Activated CD8-positive, alpha-beta memory T cell treated with anti-CD3 and anti-CD28 coated beads for 36 hours (primary cell): Measurements from ENCODE around the gene ZBTB7B. TPM values are rescaled to one million over a fixed set of nuclear protein-coding genes. Genes with fewer than 3 reads are reported as not detected.

Experiments
- CTCF ChIA-PET: fragments of 350-600 bp; sonication (Branson Sonifier 250); formaldehyde crosslinking; loops from one replicate; lab custom pipeline; 2021; ENCODE audit warnings: antibody characterized with exemption; lab: Charles Lee
- POLR2A ChIA-PET: fragments of 350-600 bp; sonication (Branson Sonifier 250); formaldehyde crosslinking; loops from one replicate; lab custom pipeline; 2021; ENCODE audit warnings: antibody characterized with exemption; lab: Charles Lee
- total RNA-seq, 2 experiments: library from RNA; stranded (reverse); gene quantifications; one replicate each; pipeline ENCODE4 v1.2.3, GENCODE V29; 2021

ZBTB7B gene
- total RNA-seq, 2 experiments from 2014 or later = 33.4 to 34.3 TPM

DNA sequence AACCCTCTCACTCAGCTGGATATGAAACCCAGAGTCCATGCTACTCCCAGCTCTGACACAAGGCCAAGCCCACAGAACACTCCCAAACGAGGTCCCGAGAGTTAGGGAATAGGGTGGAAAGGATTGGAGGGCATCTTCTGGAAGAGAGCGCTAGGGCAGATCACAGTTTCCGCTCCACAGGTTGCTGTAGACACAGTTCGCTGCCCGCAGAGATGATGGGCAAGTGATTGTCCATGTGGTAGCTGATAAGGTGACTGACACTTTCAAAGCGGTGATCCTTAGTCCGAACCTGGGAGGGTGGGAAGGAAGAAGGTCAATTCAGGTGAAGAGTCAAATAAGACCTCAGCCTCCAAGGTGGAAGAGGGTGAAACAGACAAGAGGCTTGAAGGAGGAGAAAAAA, 39.0 kb upstream of the ZBTB7B start:
- ChIA-PET CTCF (interaction anchor here (1.8 kb wide), 1 partner anchor 35 kb away, joined by 8 read pairs; no protein-coding TSS in a partner anchor), POLR2A (no interaction called here)

DNA sequence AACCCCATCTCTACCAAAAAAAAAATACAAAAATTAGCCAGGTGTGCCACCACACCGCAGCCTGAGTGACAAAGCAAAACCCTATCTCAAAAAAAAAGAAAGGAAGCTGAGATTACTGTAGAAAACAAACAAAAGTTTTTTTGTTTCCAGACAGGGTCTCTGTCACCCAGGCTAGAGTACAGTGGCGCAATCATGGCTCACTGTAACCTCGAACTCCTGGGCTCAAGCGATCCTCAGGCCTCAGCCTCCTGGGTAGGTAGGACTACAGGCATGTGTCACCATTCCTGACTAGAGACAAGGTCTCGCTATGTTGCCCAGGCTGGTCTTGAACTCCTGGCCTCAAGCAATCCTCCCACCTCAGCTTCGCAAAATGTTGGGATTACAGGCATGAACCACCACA, 38.2 kb upstream of the ZBTB7B start:
- ChIA-PET POLR2A (interaction anchor here (0.6 kb wide), 1 partner anchor 32 kb away, joined by 3 read pairs; no protein-coding TSS in a partner anchor), CTCF (interaction anchor here (0.7 to 1.8 kb wide), 3 partner anchors 12 to 80 kb away, joined by 3 to 8 read pairs (median 3); no protein-coding TSS in a partner anchor)

DNA sequence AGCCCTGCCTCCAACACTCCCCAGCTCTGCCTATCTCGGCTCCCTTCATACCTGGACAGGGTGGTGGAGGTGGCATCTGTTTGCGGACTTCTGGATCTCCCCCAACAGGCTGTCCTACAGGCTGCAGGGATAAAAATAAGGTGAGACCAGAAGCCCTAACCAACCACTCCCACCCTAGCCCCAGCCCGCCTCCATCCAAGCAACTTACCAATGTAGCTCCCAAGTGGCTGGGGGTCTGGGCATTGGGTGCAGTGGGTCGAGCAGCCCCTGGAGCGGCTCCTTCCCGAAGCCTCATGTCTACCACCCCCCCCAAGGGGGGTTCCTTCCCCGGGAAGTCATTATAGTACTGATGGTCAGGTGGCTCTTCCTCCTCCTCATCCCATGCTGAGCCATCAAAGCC, 36.5 kb upstream of the ZBTB7B start:
- CTCF ChIA-PET = interaction anchor here (0.6 to 1.4 kb wide), 2 partner anchors 10 to 33 kb away, joined by 3 to 4 read pairs; partner anchors contain the start of gene PBXIP1
- POLR2A ChIA-PET = interaction anchor here (0.6 kb wide), 1 partner anchor 340 kb away, joined by 3 read pairs; no protein-coding TSS in a partner anchor

DNA sequence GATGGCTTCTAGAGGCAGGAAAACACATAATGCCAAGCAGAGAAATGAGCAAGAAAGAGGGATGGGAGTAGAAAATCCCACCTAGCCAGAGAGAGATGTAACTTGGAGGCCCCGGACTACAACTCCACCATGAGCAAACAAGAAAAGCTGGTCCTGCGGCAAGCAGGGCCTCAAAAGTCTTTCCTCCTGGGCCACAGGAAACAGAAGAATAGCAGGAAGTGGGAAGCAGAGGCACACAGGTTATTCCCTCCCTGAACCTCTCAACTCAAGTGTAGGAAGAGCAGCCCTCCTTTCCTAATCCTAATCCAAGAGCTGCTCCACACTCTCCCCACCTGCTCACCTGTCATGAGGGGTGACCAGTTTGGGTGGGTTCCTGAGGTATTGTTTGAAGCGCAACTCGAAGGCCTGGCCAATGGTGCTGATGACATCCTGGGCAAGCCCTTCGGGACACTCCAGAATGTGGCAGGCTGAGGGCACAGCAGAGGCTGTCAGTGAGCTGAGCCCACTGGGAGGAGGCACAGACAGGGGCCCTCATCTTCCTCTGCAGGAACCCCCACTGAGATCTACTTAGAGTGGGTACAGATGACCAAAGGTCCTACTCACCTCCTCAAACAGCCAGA, 35.2 kb upstream of the ZBTB7B start:
- POLR2A ChIA-PET = no interaction called here
- CTCF ChIA-PET = interaction anchor here (1.4 kb wide), 1 partner anchor 31 kb away, joined by 4 read pairs; no protein-coding TSS in a partner anchor

DNA sequence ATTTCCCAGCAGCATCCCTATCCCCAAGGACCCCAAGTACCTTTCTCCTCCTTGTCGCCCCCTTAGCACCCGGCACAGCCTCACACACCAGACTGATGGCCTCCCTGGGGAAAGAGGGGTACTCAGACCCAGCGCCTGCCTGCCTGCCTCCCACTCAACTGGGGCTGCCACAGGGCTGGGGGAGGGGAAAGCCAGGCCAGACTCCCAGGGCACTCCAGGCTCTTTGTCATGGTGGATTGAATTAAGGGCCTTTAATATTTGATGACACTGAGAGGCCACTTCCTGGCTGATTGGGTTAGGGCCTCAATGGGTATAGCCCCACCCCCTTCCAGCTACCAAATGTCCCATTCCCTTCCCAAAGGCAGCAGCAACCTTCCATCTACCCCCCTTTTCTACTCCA, 33.9 kb upstream of the ZBTB7B start:
- ChIA-PET POLR2A (no interaction called here), CTCF (interaction anchor here (1.0 to 2.0 kb wide), 2 partner anchors 15 to 17 kb away, joined by 4 to 5 read pairs; partner anchors contain the start of gene FLAD1)

DNA sequence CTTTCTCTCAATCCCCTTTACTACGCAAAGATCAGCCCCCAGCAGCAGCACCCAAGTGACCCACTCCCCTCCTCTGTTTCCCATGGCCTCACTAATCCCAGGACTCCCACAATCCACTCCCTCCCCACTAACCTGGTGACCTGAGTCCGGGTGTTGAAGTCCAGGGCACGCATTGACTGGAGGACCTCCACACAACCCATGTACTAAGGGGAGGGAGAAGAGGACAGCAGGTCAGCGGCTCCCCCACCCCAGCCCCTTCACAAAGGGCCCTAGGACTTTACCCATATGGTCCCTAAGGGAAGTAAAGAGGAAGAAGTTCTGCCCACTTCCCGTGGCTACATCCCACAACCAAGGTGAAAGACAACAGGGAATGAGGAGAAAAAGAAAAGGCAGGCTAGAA, 33.4 kb upstream of the ZBTB7B start:
- ChIA-PET CTCF (interaction anchor here (1.0 to 2.0 kb wide), 2 partner anchors 14 to 18 kb away, joined by 4 to 5 read pairs; partner anchors contain the start of gene FLAD1), POLR2A (interaction anchor here (0.9 kb wide), 1 partner anchor 8 kb away, joined by 4 read pairs; no protein-coding TSS in a partner anchor)

DNA sequence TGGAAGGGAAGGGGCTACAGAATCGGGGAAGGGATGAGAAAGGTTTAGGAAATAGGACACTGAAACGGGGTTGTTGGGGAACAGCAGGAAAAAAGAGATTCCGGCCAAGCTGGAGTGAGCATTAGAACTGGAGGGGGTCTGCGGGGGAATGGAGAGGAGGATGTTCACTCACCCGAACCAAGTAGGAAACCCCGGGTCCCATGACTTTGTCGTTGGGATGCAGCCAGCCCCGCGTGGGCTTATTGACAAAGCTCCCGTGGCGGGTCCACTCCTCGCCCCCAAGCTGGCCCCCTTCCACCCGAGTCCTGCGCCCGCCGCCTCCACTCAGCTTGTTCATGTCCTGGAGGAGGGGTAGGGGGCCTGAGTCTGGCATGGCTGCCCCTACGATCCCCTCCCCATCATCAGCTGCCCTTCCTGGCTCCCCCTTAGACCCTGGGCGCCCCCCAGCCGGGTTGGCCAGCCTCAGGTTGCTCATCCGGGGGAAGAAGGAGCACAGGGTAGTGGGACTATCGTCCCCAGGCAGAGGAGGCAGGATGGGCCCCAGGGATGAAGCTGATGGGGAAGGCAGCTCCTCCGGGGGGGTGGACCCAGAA, 32.6 kb upstream of the ZBTB7B start:
- CTCF ChIA-PET = interaction anchor here (1.0 to 2.2 kb wide), 4 partner anchors 8 to 29 kb away, joined by 4 to 11 read pairs (median 4); partner anchors contain the start of gene FLAD1
- POLR2A ChIA-PET = interaction anchor here (0.9 kb wide), 1 partner anchor 9 kb away, joined by 4 read pairs; no protein-coding TSS in a partner anchor

DNA sequence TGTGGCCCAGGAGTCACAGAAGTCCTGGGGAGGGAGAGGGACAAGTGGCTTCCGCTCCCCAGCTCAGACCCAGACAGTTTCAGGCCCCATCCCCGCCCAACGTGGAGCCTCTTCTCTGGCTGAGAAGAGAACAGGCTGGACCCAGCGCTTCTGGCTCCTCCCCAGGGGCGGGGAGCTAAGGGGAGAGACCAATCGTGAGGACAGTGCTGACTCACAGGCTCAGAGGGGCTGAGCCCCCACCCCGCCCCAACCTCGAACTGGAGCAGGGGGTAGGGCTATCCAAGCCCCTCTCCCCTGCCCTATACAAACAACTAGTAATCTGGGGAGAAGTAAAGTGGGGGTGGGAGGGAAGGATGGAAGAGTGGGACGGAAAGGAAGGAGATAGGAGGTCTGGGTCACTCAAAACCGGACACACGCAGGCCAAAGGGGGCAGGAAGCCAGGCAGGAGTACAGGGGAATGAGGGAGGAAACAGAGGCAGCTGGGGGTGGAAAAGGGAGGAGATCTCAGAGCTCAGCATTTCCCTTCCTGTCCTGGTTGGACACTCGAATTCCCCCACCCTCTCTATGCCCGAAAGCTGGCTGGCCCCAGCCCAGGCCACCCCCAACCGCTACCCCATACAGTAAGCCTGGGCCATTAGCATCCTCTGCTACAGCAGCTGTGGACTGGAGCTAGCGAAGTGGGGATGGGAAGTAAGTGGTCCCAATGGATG, 31.8 kb upstream of the ZBTB7B start, which contains the start of gene SHC1:
Gene SHC1, minus strand, starts transcription at position 117 of the 710 bp plus-strand sequence. CDS start 221 bp downstream, outside the sequence.
- POLR2A ChIA-PET = interaction anchor here (1.0 kb wide), 1 partner anchor 9 kb away, joined by 3 read pairs; the partner anchor contains the start of gene PYGO2
- CTCF ChIA-PET = interaction anchor here (0.8 to 2.2 kb wide), 5 partner anchors 8 to 80 kb away, joined by 3 to 15 read pairs (median 4); partner anchors contain the start of genes ADAM15 and PYGO2

DNA sequence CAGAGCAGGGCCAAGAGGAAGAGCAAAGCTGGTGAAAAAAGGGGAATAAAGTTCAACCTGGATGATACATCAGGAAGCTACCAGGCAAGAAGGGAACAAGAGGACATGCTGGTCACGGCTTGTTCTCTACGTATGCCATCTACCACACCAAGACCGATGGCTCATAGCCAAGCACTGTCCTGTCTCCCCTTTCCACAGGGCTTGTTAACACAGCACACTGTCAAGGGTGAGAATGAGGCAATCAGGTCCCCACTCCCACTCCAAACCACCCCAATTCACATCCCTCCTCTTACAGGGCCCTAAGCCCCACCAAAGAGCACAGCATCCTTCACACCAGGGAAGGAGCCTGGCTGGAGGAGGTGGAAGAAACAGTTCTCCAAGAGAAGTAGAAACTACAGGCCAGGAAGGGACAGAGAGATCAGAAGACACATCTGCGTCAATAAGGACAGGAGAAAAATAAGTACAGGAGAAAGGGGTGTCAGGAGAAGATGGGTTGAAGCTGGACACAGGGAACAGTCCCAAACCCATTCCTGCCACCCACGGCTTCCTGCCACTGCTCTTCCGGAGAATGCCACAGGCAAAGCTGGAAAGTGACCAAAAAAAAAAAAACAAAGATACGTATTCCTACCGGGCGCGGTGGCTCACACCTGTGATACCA, 31.1 kb upstream of the ZBTB7B start:
- ChIA-PET CTCF (interaction anchor here (0.8 to 2.2 kb wide), 5 partner anchors 9 to 79 kb away, joined by 3 to 15 read pairs (median 4); partner anchors contain the start of genes ADAM15 and PYGO2), POLR2A (interaction anchor here (1.0 kb wide), 1 partner anchor 10 kb away, joined by 3 read pairs; the partner anchor contains the start of gene PYGO2)

DNA sequence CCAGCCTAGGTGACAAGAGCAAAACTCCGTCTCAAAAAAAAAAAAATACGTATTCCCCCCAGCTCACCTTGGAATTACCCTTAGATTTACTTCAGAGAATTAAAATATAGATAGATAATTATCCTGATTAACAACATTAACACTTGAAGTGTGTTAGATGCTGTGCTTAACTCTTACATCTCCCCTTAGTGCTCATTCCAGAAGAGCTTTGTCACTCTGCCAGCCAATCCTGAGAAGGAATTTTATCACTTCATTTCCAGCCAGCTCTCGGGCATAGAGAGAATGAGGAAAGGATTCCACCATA, 30.4 kb upstream of the ZBTB7B start:
- POLR2A ChIA-PET = no interaction called here
- CTCF ChIA-PET = interaction anchor here (1.0 to 2.2 kb wide), 4 partner anchors 10 to 79 kb away, joined by 3 to 15 read pairs (median 6); partner anchors contain the start of genes ADAM15 and PYGO2

DNA sequence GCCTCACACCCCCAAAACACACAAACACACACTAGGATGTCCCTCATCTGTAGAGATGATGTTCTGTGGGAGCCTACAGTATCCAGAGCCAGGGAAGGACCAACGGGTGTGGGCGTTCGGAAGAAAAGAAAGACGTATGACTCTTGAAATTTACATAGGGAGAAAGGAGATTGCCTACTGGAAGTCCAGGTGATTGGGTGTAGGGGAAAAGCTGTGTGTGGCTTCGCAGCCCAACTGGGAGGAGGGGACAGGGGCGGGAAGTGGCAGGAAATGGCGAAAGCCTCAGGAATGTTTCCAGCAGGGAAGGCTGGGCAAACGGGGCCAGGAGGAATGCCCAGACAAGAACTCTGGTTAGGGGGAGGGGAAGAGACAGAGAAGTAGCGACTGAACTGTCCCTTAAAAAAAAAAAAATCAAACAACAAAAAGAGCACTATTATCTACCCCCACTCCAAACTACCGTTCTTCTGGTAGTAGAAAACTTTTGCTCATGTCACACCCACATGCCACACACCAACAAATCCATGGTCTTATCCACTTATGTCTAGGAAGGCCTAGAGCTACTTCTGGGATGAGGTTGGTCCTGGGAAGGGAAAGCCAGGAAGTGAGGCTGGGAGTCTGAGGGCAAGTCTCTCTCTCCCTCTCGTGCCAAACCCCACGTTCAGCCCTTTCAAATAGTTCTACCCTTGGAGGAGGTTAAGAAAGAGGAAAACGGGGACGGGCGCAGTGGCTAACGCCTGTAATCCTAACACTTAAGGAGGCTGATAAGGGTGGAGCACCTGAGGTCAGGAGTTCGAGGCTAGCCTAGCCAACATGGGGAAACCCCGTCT, 29.9 kb upstream of the ZBTB7B start:
- POLR2A ChIA-PET = interaction anchor here (1.0 kb wide), 1 partner anchor 27 kb away, joined by 5 read pairs; no protein-coding TSS in a partner anchor
- CTCF ChIA-PET = interaction anchor here (0.9 to 2.2 kb wide), 6 partner anchors 10 to 26 kb away, joined by 3 to 15 read pairs (median 5); partner anchors contain the start of genes FLAD1 and PYGO2

DNA sequence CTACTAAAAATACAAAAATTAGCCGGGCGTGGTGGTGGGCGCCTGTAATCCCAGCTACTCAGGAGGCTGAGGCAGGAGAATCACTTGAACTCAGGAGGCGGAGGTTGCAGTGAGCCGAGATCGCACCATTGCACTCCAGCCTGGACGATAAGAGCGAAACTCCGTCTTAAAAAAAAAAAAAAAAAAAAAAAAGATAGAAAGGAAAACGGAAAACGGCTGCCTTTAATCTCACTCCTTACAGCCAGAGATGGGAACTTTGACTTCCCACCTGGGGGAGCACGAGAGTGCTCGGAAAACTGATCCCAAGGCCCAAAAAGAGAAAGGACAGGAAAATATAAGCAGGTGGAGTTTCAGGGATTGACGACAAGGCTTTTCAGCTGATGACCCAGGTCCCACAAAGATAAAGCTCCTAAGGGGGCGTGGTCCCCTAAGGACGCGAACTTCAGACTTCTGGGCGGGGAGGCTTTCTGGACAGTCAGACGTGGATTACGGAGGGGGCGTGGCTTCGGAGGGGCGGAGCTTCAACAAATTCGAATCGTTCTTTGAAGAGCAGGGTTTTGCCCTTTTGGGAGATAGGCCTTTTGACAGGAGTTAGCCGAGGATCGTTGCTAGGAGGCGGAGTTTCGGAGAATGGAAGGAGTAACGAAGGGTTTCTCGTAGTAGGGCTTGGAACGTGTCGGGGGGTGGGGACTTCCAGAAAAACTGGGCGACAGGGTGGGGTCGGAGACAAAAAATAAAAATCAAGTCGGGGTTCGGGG, 29.1 kb upstream of the ZBTB7B start:
- ChIA-PET POLR2A (interaction anchor here (0.6 to 2.0 kb wide), 6 partner anchors 10 to 225 kb away, joined by 3 to 24 read pairs (median 5); partner anchors contain the start of genes FLAD1, PBXIP1 and PYGO2), CTCF (interaction anchor here (0.7 to 4.0 kb wide), 10 partner anchors 8 to 112 kb away, joined by 3 to 12 read pairs (median 4); partner anchors contain the start of genes FLAD1 and PBXIP1)

DNA sequence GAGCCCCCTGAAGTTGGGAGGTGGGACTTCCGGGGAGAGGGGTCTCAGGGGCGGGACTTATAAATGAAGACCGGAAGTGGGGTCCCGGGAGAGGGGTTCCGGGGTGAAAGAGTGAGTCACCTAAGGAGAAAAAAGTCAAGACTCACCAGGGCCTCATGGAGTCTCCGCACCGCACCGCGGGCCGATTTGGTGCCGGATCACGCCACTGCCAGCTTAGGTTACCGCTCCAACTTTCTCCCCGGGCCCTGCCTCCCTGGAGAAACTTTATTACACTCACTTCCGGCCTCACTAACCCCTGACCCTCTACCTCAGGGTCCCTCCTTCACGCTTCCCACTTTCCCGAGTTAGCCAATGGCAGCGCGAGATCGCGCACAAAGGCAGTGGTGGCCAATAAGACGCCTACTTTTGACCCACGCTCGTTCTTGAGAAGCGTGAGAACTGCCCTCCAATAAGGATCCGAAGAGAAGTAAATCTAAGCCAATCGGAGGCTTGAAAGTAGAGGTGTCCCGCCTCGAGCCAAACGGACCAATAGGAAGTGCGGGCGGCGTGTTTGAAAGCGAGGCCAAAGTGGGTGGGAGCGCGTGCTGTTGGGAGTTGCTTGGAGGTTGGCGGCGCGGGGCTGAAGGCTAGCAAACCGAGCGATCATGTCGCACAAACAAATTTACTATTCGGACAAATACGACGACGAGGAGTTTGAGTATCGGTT, 28.3 kb upstream of the ZBTB7B start, which contains the start of gene CKS1B:
Gene CKS1B, plus strand, starts transcription at position 580 of the 706 bp plus-strand sequence. Its CDS starts 65 bp downstream, at position 645.
- ChIA-PET POLR2A (interaction anchor here (0.7 to 2.0 kb wide), 4 partner anchors 9 to 225 kb away, joined by 4 to 24 read pairs (median 5); partner anchors contain the start of genes FLAD1 and PYGO2), CTCF (interaction anchor here (0.6 to 4.0 kb wide), 14 partner anchors 8 to 345 kb away, joined by 3 to 12 read pairs (median 3); partner anchors contain the start of genes FLAD1 and PBXIP1)

DNA sequence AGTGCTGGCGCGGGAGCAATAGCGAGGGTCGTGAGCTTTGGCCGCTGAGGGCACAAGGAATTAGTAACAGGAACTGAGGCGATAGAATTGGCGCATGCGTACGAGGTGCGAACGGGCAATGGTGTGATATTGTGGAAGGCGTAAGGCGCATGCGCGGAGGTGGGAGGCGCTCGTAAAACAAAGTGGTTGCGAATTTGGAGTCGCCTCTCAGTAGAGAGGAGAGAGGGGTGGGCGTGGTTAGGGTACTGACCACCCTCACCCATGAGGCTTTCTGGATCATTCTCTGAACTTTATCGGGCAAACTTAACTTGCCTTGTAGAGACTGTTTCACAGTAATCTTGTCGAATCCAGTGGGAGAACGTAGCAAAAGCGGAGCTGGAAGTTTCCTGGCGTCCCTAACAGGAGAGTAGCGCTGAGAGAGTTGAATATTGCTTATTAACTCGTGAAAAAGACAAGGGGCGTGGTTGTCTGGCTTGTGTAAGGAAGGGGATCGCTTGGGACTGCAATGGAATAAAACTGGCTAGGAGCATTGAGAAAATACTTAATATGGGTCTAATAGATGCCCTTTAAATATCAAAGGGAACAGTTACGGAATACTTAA, 27.7 kb upstream of the ZBTB7B start:
- POLR2A ChIA-PET = interaction anchor here (0.6 to 2.0 kb wide), 3 partner anchors 9 to 24 kb away, joined by 4 to 24 read pairs (median 4); partner anchors contain the start of genes FLAD1 and PYGO2
- CTCF ChIA-PET = interaction anchor here (0.6 to 4.0 kb wide), 9 partner anchors 7 to 745 kb away, joined by 3 to 12 read pairs (median 3); partner anchors contain the start of gene PBXIP1
